GM21786 (cell line): ENCODE data around the gene TMEM38A.
"Not testable (repeated sequence)": the region's sequence is repeated elsewhere in the genome, so short reads cannot be mapped to it uniquely, and the experiment has no call there.

Experiments
- ATAC-seq: cut with Tn5 transposase; IDR thresholded peaks from one replicate; pipeline ENCODE4 v1.9.1; 2021; ENCODE audit not compliant: unreplicated experiment

Gene TMEM38A

DNA sequence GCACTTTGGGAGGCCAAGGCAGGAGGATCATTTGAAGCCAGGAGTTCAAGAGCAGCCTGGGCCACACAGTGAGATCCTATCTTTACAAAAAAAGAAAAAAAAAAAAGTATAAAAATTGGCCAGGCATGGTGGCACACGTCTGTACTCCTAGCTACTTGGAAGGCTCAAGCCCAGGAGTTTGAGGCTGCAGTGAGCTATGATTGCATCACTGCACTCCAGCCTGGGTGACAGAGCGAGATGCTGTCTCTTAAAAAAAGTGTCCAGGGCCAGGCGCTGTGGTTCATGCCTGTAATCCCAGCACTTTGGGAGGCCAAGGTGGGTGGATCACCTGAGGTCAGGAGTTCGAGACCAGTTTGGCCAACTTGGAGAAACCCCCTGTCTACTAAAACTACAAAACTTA lies 12.9 kb downstream of the TMEM38A start:
- ATAC-seq: not testable (repeated sequence)

DNA sequence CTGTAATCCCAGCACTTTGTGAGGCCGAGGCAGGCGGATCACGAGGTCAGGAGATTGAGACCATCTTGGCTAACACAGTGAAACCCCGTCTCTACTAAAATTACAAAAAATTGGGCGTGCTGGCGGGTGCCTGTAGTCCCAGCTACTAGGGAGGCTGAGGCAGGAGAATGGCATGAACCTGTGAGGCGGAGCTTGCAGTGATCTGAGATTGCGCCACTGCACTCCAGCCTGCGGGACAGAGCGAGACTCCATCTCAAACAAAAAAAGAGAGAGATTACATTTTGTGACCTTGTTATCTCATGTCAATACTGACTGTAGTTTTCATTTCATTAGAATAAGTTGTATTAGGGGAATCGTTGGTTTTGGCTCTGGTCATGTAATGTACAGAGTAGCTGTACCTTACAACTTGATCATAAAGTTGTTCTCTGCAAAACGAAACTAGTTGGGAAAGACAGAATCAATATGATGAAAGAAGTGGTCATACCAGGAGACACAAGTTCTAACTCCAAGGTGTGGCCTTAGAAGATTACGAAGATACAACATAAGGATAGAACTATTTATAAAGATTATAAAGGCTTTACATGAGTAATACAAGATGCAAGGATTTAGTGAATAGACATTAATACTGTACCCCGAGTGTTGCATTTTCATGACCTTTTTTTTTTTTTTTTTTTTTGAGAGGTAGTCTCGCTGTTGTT lies 15.3 kb downstream of the TMEM38A start:
- ATAC-seq: no peak

- ATAC-seq: no peak
These were observed 16.1 kb downstream of the TMEM38A start for GRCh38 chr19:16677055-16677454.

DNA sequence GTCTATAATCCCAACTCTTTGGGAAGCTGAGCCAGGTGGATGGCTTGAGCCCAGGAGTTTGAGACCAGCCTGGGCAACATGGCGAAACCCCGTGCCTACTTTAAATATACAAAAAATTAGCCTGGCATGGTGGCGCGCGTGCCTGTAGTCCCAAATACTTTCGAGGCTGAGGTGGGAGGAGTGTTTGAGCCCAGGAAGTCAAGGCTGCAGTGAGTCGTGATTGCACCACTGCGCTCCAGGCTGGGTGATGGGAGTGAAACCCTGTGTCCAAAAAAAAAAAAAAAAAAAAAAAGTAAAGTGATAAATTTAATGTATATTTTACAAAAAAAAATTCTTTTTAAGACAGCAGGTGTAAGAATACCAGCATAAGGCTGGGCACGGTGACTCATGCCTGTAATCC lies 17.6 kb downstream of the TMEM38A start:
- ATAC-seq: no peak

DNA sequence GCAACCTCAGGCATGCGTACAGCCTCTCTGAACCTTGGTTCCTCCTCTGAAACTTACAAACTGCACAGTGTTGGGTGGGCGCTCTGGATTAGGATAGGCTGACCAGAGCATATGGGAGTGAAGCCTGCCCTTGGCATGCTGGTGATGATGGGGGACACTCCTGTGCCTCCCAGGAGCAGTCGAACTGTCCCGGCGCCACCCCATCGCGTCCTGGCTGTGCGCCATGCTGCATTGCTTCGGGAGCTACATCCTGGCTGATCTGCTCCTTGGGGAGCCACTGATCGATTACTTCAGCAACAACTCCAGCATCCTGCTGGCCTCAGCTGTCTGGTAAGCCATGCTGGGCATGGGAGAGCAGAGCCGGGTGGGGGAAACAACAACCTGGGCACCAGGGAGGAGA lies 18.9 kb downstream of the TMEM38A start:
- no peak for ATAC-seq

- ATAC-seq: no peak
These were observed 21.6 kb downstream of the TMEM38A start for GRCh38 chr19:16682539-16682938.

DNA sequence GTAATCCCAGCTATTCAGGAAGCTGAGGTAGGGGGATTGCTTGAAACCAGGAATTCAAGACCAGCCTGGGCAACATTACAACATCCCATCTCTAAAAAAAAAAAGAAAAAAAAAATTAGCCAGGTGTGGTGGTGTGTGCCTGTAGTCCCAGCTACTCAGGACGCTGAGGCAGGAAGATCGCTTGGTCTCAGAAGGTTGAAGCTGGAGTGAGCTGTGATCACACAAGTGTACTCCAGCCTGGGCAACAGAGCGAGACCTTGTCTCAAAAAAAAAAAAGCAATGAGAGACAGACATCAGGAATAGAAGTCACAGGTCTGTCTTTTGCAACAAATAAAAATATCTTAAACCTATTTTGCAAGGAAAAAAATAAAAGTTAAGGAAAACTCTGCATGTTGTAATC lies 23.3 kb downstream of the TMEM38A start:
- no peak for ATAC-seq

- ATAC-seq: no peak
These were observed 27.1 kb downstream of the TMEM38A start for GRCh38 chr19:16688084-16688483.

DNA sequence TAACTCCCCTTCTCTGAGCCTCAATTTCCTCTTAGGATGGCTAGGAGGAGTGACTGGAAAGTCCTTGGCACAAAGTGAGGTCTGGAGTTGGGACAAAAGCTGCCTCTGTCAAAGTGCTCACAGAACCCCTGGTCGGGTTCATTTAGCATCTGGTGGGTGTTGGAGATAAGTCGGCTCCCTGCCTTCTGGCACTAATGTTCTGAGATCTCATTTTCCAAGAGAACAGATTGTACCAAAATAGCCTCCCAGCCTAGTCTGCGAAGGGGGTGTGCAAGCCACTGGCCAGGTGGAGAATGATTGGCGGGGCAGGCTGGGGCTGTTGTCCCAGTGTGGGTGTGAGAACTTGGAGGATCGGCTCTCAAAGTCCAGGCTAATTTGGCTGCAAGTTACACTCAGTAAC lies 38.0 kb downstream of the TMEM38A start:
- no peak for ATAC-seq

- ATAC-seq: no peak
These were observed 41.2 kb downstream of the TMEM38A start for GRCh38 chr19:16702123-16702522.

GRCh38 chr19:16703677-16704076 lies 42.7 kb downstream of the TMEM38A start:
- no peak for ATAC-seq

GRCh38 chr19:16710870-16711269 lies 49.9 kb downstream of the TMEM38A start:
- not testable (repeated sequence) for ATAC-seq

DNA sequence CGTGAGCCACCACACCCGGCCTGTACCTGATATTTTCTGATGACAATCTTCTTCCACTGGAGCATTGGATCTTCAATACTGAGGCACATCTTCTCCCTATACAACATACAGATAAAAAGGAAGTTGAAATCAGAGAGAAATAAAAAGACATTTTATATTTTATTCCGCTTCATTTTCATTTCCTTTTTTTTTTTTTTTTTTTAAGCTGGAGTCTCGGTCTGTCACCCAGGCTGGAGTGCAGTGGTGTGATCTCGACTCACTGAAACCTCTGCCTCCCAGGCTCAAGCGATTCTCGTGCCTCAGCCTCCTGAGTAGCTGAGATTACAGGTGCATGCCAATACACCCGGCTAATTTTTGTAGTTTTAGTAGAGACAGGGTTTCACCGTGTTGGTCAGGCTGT lies 51.4 kb downstream of the TMEM38A start:
- not testable (repeated sequence) for ATAC-seq

GRCh38 chr19:16714702-16715287 lies 53.9 kb downstream of the TMEM38A start:
- ATAC-seq: no peak

DNA sequence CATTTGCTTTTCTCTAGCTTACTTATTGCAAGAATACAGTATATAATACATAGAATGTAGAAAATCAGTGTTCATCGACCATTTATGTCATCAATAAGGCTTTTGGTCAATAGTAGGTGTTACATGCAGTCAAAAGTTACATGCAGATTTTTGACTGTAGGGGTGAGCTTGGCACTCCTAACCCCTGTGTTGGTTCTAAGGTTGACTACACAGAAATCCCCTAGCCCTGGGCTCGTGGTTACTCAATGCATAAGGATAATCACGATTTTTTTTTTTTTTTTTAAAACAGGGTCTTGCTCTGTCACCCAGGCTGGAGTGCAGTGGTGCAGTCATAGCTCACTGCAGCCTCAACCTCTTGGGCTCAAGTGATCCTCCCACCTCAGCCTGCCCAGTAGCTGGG lies 54.7 kb downstream of the TMEM38A start:
- no peak for ATAC-seq

DNA sequence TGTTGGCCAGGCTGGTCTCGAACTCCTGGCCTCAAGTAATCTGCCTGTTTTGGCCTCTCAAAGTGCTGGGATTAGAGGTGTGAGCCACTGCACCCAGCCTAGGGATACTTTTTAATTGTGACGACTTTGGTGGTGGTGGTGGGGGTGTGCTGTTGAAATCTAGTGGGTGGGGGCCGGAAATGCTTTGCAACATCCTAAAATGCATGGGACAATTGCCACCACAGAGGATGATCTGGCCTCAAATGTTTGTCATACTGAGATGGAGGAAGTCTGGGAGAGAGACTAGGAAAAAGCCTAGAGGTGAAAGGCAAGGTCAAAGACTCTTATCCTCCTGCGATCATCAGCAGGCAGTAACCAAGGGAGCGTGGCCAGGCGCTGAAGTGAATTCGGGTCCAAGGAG lies 60.1 kb downstream of the TMEM38A start:
- no peak for ATAC-seq

DNA sequence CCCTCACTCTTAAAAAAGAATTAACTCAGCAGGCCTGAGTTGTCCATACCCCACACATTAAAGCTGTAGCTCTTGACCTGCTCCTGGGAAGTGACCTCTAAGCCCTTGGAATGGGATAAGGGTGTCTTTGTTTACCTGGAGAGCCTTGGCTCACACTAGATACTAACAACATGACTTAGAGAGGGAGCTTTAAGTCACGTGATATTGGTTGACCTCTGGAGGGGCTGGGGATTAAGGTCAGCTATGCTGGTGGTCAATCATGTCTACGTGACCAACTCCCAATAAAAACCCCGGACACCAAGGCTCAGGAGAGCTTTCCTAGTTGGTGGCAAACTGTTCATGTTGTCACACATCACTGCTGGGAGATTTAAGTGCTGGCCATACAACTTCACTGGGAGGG lies 61.7 kb downstream of the TMEM38A start:
- no peak for ATAC-seq

DNA sequence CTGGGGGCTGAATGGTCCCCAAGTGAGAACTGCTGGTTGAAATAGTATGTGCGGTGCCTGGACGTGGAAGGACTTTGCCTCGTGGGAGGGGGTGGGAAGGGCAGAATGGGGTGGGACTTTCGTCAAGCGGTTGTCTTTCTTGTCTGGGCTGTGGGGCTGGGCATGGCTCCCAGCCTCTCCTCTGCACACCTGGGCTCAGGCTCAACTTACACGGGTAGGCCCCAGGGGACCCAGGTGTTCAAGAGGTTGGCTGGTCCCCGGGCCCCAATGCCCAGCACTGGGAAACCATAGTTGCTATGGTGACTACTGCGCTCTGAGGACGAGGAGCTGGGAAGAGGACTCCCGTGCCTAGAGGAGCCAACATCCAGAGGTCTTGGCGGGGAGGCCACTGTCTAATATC lies 66.0 kb downstream of the TMEM38A start:
- ATAC-seq: no peak

- not testable (repeated sequence) for ATAC-seq
These were observed 74.8 kb downstream of the TMEM38A start for GRCh38 chr19:16735650-16736266.

- no peak for ATAC-seq
These were observed 75.8 kb downstream of the TMEM38A start for GRCh38 chr19:16736709-16737108.

DNA sequence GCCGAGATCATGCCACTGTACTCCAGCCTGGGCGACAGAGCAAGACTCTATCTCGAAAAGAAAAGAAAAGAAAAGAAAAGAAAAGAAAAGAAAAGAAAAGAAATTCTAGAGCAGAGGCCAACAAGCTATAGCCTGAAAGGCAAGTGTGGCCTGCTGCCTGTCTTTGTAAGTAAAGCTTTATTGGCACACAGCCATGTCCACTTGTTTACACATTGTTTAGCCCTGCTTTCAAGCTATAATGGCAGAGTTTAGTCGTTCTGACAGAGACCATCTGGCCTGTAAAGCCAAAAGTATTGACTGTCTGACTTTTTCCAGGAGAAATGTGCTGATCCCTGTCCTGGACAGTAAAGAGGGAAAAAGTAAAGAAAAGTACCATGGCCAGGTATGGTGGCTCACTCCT lies 77.0 kb downstream of the TMEM38A start:
- ATAC-seq: no peak

- no peak for ATAC-seq
These were observed 78.6 kb downstream of the TMEM38A start for GRCh38 chr19:16739546-16739945.
